Left renal pelvis (tissue), 4 donors: ENCODE results near the gene HCRTR2. TPM values are rescaled to one million over a fixed set of nuclear protein-coding genes. Genes with fewer than 3 reads are reported as not detected.

Experiments
- DNase-seq, 4 donors: peaks; one replicate each; pipeline ENCODE4 v3.0.0-alpha.2; 2013; ENCODE audit warnings: low read depth in 4 of 4, low spot score in 3 of 4
- polyA plus RNA-seq, 4 donors: library from polyadenylated mRNA; unstranded; fragments of 120-200 nt; gene quantifications; one replicate each; pipeline ENCODE4 v1.2.1, GENCODE V29; 2013; ENCODE audit not compliant: insufficient read length in 4 of 4

HCRTR2 gene
- polyA plus RNA-seq, 4 donors: 0.26 to 1.4 (median 0.52) TPM

DNA sequence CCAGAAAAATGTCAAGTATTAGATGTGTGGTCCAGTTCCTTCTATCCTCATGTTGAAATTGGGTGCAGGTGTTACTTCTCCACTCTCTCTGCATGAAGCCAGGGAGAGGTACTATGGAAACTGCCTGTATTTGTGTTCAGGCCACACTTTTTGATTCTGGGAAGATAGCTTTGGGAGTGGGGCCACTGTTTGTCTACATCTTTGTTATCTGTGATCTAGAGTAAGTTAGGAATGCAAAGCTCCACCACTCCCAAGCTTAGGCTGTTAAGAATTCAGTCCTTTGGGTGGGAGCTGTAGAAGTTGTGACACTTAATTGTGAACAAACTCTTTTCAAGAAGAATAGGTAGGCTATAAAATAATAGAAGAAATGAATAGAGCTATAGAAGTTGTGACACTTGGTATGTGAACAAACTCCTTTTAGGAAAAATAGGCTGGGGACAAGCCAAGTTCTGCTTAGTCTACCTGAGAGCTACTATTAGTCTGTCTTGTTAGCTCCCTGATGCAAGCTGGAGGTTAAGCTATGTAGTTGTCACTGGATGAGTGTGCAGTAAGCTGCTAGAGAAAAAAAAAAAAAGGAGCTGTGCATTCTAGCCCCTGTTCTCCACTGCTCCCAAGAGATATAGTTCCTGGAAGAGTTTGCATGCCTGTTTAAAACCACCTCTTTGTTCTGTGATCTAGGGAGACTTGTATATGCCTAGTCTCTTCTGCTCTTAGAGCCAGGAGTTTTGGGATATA lies 145.8 kb downstream of the HCRTR2 start:
- no peak for DNase-seq

DNA sequence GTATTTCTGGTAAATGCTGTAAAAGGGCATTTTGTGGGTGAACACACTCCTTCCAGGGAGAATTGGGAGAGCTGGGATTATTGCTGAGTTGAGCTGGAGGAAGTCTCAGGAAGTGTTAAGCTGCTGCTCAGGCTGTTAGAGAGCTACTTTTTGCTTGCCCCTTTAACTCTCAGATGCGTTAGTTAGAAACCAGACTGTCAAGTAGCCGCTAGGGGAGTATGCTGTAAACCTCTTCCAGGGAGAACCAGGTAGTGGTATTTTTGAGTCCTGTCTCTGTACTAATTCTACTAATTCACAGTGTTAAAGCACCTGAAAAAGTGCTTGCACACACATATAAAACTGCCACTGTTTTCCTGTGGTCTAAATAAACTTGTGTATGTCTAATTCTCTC lies 146.4 kb downstream of the HCRTR2 start:
- DNase-seq: no peak

DNA sequence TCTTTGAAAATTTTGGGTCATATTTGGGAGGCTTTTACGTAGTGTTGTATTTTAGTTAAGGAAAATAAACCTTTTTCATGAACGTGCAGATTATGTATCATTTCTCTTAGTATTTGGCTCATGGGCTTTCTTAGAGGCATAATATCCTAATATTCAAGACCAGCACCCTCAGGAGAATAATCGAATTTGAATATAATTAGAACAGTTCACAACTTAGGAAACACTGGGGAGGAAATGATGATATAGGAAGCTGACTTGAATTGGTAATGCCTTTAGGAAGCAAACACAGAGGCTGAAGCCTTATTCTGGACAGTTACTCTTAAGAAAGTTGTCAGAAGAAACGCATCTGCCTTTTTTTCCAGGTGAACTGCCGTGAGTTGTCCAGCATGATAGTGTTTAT lies 152.9 kb downstream of the HCRTR2 start, which contains the start of gene GFRAL:
Gene GFRAL (plus strand): TSS at position 301 of the 400 bp plus-strand sequence. CDS start 86 bp downstream, at position 387.
- no peak for DNase-seq

Other genes starting within 250 kb of the HCRTR2 start
- gene GFRAL, start 153.0 kb downstream of the HCRTR2 start, polyA plus RNA-seq: not detected